Right lung (tissue), 5 donors: ENCODE data around the gene GARNL3. TPM values are rescaled to one million over a fixed set of nuclear protein-coding genes. Genes with fewer than 3 reads are reported as not detected.

Experiments
- DNase-seq, 2 donors: peaks; one replicate each; pipeline ENCODE4 v3.0.0-alpha.2; 2013
- polyA plus RNA-seq, 5 donors: library from polyadenylated mRNA; unstranded; fragments of 120-200 nt; gene quantifications; one replicate each; pipeline versions ENCODE4 v1.2.1 to v1.2.3, GENCODE V29; 2013; ENCODE audit warnings: inconsistent platforms in 1 of 5, low replicate concordance in 1 of 5; ENCODE audit not compliant: insufficient read length in 5 of 5, insufficient read depth in 1 of 5

The GARNL3 gene
- polyA plus RNA-seq, 5 donors: 28.3 to 38.1 (median 32.5) TPM

GRCh38 chr9:127430415-127430814 lies 165.8 kb downstream of the GARNL3 start:
- DNase-seq: no peak

DNA sequence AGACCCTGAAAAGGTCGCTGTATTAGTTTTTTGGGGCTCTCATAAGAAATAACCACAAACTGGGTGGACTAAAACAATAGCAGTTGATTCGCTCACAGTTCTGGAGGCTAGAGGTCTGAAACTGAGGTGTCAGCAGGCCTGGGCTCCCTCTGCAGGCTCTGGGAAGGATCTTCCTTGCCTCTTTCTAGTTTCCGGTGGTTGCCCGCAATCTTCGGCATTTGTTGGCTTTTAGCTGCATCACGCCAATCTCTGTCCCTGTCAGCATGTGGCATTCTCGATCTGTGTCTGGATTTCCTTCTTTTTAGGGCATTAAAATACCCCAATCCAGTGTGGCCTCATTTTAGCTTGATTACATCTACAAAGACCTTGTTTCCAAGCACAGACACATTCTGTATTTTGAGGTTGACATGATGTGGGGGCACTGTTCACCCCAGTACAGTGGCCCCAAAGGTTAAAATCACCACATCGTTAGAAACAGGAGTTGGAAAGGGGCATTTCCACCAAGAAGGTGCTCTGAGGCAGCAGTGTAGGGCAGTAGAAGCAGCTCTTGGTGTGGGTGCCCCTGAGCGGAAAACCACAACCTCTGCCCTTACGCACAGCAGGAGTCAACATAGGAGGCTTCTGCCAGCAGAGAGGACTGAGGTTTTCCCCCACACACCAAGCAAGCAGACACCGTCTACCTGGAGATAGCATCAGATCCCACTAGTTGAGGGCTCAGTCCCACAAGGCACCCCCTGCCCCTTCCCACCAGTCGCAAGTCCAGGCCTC lies 173.1 kb downstream of the GARNL3 start:
- DNase-seq: no peak

- DNase-seq: no peak
These were observed 173.8 kb downstream of the GARNL3 start for GRCh38 chr9:127438394-127438793.

Other genes starting within 250 kb of the GARNL3 start
- 10 to 100 TPM; 24.1 to 34.2 (median 30.3) TPM for gene ANGPTL2, start 142.1 kb upstream of the GARNL3 start, polyA plus RNA-seq
- gene SLC2A8, start 132.4 kb downstream of the GARNL3 start, polyA plus RNA-seq: 10 to 100 TPM; 13.9 to 25.6 (median 21.7) TPM
- 1 to 10 TPM; 4.9 to 6.4 (median 5.9) TPM for gene ZNF79, start 159.6 kb downstream of the GARNL3 start, polyA plus RNA-seq
- 1,000 to 10,000 TPM; 1,820 to 2,541 (median 2,091) TPM for gene RPL12, start 186.6 kb downstream of the GARNL3 start, polyA plus RNA-seq
- gene LRSAM1, start 186.7 kb downstream of the GARNL3 start, polyA plus RNA-seq: 10 to 100 TPM; 15.1 to 19.9 (median 16.7) TPM